NCI-H2196 treated with DMSO at 0.1 percent for 48 hours (cell line): ENCODE data around the gene PLEKHH2.
"Not testable (repeated sequence)": the region's sequence is repeated elsewhere in the genome, so short reads cannot be mapped to it uniquely, and the experiment has no call there.

Experiments used
- DNase-seq: peaks from one replicate; lab custom pipeline; 2025; ENCODE audit not compliant: unreplicated experiment; lab: John Stamatoyannopoulos, UW

Gene PLEKHH2

GRCh38 chr2:43636153-43636552 is 907 bp upstream of the PLEKHH2 start:
- DNase-seq, result not testable (repeated sequence)

- DNase-seq, result no peak
Observed at GRCh38 chr2:43636621-43637020, 439 bp upstream of the PLEKHH2 start.

GRCh38 chr2:43642363-43642762 is 5.3 kb downstream of the PLEKHH2 start:
- DNase-seq, result no peak

GRCh38 chr2:43643680-43644079 is 6.6 kb downstream of the PLEKHH2 start:
- DNase-seq, result no peak

- DNase-seq, result no peak
Observed at GRCh38 chr2:43648994-43649701, 12.1 kb downstream of the PLEKHH2 start.

- DNase-seq, result no peak
Observed at GRCh38 chr2:43653506-43653905, 16.4 kb downstream of the PLEKHH2 start.

GRCh38 chr2:43657241-43657640 is 20.2 kb downstream of the PLEKHH2 start:
- no peak for DNase-seq

GRCh38 chr2:43675646-43676321 is 38.7 kb downstream of the PLEKHH2 start:
- no peak for DNase-seq

- no peak for DNase-seq
Observed at GRCh38 chr2:43676322-43677050, 39.4 kb downstream of the PLEKHH2 start, which contains the start of gene C1GALT1C1L. C1GALT1C1L (minus strand) TSS chr2:43676429; CDS start chr2:43676322, 107 bp downstream.

- DNase-seq, result not testable (repeated sequence)
Observed at GRCh38 chr2:43677783-43678182, 40.7 kb downstream of the PLEKHH2 start.

GRCh38 chr2:43685357-43685756 is 48.3 kb downstream of the PLEKHH2 start:
- no peak for DNase-seq

GRCh38 chr2:43689999-43690398 is 52.9 kb downstream of the PLEKHH2 start:
- no peak for DNase-seq

GRCh38 chr2:43692428-43692994 is 55.5 kb downstream of the PLEKHH2 start:
- no peak for DNase-seq

- not testable (repeated sequence) for DNase-seq
Observed at GRCh38 chr2:43698140-43698539, 61.1 kb downstream of the PLEKHH2 start.

- DNase-seq, result no peak
Observed at GRCh38 chr2:43699761-43700160, 62.7 kb downstream of the PLEKHH2 start.

GRCh38 chr2:43701111-43701510 is 64.1 kb downstream of the PLEKHH2 start:
- DNase-seq, result no peak

- DNase-seq, result no peak
Observed at GRCh38 chr2:43707255-43708015, 70.4 kb downstream of the PLEKHH2 start.

GRCh38 chr2:43708178-43708577 is 71.1 kb downstream of the PLEKHH2 start:
- DNase-seq, result no peak

- DNase-seq, result no peak
Observed at GRCh38 chr2:43708891-43709290, 71.8 kb downstream of the PLEKHH2 start.

GRCh38 chr2:43710866-43711265 is 73.8 kb downstream of the PLEKHH2 start:
- DNase-seq, result no peak

- no peak for DNase-seq
Observed at GRCh38 chr2:43714164-43714563, 77.1 kb downstream of the PLEKHH2 start.
